T-helper 1 cell (primary cell): ENCODE measurements around the gene MYO5B.
A peak's percentile ranks its signal among the peaks of the same experiment; 100 is the strongest.

Experiments
- DNase-seq, 5 donors: peaks; one replicate each; pipeline ENCODE4 v3.0.0-alpha.2; 2012 to 2020

The MYO5B gene

DNA sequence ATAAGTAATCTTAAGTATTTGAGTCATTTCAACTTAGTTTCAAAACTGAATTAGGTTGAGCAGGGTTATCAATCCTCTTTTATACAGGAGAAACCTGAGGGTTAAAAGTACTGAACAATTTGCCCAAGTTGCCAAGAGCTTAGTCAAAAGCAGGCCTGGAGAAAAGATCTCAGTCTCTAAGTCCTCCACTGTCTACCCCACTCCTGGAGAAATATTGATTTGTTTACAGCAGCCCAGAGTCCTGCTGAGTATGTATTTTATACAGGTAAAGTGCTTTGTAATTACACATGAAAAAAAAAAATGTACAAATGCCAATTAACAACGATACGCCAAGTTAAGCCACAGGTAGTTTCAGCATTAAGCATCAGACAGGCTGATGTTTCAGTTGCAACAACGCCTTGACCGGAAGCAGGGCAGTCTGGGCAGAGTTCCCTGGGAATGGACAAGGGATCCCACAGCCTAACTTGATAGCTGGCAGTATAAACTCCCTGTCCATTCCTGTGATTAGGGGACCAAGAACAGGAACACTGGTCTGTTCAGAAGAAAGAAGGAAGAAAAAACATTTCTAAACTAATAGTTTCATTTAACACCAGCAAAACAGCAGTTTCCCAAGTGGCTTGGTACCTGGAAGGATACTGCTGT lies 132.9 kb downstream of the MYO5B start:
- DNase-seq: no peak

DNA sequence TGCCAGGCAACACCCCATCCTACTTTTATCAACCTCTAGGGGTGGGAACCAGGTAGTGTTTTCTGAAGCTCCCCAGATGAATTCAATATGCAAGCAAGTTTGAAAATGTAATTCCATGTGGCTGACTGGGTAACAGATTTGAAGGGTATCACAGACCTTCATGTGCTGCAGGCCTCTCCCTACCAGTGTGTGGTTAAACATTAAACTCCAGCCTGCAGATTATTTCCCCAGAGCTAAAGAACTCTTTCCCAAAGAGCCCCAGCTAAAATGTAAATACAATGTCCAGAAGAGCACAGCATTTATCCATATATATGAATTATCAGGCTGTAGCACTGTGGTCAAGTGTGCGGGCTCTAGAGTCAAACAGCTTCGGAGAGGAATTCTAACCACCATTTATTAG lies 134.1 kb downstream of the MYO5B start:
- no peak for DNase-seq

GRCh38 chr18:50058731-50059130 lies 136.2 kb downstream of the MYO5B start:
- DNase-seq: no peak

- no peak for DNase-seq
These were observed 137.9 kb downstream of the MYO5B start for GRCh38 chr18:50057009-50057408.

DNA sequence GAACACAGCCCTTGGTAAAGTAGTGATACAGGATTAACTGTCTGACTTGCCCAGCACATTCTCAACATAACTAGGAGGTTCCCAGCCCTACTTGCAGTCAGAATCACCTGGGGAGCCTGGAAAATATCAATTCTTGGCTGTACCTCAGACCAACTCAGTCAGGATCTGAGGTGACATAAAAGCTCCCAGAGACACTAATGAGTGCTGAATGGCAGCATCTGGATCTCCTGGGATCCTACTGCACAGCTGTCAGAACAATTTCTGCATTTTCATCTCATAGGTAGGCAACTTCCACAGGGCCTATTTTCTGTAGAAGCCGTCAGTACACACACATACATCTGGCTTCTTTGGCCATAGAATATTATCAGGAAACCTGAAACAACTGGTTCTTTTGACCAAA lies 138.8 kb downstream of the MYO5B start:
- DNase-seq: no peak

DNA sequence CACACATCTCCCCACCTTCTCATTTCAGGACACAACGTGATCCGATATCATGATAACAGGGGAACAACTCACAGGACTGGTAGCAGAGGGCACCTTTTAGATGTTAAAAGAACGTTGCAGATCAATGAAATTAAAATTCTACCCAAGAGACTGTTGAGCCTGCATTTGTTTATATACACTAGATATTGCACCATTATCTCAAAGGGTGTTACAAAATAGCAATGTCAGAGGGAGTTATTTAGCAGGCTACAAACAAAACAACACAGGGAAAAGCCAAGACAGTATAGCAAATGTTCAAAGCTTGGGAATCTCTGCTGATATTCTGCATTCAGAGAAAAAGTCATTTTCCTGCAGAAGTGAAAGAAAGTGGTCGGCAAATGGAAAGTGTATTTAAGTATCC lies 139.5 kb downstream of the MYO5B start:
- no peak for DNase-seq

GRCh38 chr18:50053111-50053510 lies 141.8 kb downstream of the MYO5B start:
- DNase-seq: no peak

DNA sequence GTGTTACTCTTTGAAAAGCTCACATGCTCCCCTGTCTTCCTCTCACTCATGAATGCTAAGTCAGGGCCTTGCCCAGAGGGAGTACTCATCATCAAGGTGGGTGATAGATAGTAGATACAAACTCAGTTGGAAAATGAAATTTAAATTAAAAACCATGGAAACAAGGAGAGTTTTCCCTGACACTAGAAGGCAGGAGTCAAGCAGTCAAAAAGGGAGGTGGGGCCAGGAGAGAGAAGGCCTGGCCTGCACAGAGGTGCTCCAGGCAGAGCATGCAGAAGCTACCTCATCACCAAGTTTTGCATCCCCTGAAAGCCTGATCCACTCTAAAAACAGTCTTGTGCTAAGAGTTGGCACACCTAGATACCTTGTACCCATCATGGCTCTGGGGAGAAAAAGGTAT lies 143.7 kb downstream of the MYO5B start:
- no peak for DNase-seq

GRCh38 chr18:50045126-50045525 lies 149.8 kb downstream of the MYO5B start:
- no peak for DNase-seq

DNA sequence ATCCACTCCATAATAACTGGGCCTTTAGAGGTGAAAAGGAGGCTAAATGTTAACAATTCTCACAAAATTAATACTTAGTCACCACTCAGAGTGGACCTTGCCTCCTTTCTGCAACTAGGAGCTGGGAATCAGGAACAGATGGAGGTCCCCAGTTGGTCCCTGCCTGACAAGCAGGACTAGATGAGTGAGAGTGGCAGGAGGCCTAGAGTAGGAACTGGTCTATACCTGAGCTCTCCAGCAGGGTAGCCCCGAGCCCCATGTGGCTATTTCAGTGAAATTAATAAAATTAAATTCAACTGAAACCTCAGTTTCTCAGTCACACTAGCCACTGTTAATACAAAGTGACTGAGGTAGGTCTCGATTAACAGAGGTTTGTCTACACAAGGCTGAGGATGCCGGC lies 150.5 kb downstream of the MYO5B start:
- no peak for DNase-seq

GRCh38 chr18:50042611-50043010 lies 152.3 kb downstream of the MYO5B start:
- DNase-seq: no peak

GRCh38 chr18:50039746-50040145 lies 155.2 kb downstream of the MYO5B start:
- no peak for DNase-seq

DNA sequence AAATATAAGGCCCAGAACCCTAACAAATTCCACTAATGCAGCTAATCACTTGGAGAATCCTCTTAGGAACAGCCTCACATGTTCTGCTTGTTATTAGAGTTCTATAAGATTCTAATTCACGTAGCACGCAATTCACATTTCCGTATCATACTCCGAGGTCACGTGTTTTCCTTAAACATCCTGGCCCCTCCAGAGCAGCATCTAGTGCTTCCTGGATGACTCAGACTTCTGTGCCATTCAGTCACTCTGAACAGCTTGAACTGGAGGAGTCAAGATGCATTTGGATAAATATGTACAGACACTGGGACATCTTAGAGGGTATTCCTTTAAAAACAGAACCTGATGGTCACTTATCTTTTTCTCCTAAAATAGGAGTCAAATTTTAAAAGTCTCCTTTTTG lies 156.5 kb downstream of the MYO5B start:
- peak in 1 of 5 donors; percentile 44 for DNase-seq

DNA sequence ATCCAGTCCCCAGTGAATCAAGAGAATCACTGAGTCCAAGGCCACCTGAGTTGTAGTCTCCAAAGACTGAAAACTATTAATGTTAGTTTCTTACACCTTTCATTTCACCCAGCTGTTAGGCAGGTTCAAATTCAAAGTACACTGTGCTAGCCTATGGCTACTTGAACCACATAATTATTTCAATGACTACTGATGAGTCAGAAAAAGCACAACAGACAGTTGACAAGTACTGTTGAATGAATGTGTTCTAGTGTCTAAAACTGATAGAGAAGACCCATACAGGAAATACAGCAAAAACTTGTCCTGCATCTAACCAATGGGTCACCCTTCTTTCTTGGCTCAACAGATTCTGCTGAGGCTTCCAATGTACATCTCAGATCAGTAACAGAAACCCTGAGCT lies 160.9 kb downstream of the MYO5B start:
- DNase-seq: no peak

DNA sequence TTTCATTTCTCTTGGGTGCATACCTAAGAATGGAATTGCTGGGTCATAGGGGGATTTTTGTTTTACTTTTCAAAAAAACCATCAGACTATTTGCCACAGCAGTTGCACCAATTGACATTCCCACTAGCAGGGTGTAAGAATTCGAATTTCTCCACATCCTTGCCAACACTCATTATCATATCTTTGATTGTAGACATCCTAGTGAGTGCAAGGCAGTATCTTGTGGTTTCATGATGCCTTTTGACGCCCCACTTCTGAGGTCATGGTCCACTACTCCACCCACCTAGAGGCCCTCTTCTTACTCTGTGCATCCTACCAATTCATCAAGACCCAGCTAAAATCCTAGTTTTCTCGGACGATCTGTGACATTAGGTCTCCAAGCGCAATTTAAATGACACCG lies 161.9 kb downstream of the MYO5B start:
- DNase-seq: no peak

- no peak for DNase-seq
These were observed 164.8 kb downstream of the MYO5B start for GRCh38 chr18:50030146-50030545.

- no peak for DNase-seq
These were observed 167.0 kb downstream of the MYO5B start for GRCh38 chr18:50027996-50028395.

- no peak for DNase-seq
These were observed 170.5 kb downstream of the MYO5B start for GRCh38 chr18:50024466-50024865.

GRCh38 chr18:50022985-50023384 lies 172.0 kb downstream of the MYO5B start:
- no peak for DNase-seq

DNA sequence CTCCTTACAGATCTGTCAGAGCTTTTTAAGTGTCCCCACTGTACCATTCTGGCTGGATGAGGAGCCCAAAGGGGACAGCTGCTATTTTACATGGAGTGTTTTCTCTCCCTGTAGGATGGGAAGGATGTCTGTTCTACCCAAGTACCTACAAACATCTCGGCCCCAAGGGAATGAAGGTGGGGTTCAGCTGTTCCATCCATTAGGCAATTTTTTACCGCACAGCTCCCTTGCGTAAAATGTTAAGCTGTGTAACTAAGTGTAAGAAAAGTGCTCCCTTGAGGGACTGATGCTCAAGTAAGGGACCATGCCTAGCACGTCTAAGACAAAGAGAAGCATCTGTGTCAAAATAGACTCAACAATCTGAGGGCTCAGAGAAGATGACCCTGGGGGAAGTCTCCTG lies 180.3 kb downstream of the MYO5B start:
- DNase-seq: no peak

GRCh38 chr18:50013363-50014138 lies 181.4 kb downstream of the MYO5B start:
- no peak for DNase-seq

DNA sequence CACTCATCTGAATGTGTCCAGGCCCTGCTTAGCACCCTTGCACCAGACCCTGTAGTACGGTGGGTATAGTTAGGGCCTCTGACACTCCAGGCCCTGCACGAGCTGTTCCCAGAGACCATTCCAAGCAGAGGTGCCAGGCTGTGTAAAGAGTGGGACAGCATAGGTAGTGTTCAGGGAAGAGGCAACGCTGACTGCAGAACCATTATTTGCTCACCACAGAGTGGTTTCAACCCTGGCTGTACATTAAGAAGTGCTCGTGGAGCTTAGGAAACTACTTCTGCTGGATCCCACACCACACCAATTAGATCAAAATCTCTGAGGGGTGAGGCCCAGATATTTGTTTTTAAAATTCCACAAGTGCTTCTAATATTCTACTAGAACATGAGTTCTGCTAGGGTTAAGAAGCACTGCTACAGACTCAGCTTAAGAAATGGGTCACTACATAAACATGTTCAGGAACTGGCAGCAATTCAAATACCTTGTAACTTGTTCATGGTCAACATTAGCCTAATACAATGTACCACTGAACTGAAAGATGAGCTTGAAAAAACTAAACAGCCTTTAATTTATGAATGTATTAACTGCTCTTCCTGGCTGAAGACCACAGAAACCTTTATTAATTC lies 183.0 kb downstream of the MYO5B start:
- DNase-seq: no peak

DNA sequence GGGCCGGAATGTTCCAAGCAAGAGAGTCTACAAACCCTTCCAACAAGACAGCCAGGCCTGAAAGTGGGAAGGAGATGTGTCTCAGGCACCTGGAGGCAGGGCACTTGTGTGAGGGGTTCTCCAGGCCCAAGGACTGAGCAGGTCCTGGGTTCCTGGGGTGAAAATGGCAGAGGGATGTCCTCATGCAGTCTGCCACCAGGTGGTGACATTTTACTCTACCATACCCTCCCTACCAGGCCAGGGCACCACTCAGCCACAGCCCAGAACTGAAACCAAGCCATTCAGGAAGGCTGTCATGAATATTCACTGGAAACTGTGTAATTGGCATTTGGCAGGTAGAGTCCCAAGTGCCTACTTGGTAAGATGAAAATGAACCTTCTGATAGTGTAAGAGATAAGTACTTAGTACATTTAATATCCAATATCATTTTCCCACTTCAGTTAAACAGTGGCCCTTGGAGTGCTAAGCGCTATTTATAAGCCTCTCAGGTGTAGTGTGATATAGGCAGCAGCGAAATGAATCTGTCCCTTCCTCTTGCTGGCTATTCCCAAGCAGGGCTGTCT lies 185.1 kb downstream of the MYO5B start:
- peak in 3 of 5 donors; percentile 9 to 50 (median 10) for DNase-seq

DNA sequence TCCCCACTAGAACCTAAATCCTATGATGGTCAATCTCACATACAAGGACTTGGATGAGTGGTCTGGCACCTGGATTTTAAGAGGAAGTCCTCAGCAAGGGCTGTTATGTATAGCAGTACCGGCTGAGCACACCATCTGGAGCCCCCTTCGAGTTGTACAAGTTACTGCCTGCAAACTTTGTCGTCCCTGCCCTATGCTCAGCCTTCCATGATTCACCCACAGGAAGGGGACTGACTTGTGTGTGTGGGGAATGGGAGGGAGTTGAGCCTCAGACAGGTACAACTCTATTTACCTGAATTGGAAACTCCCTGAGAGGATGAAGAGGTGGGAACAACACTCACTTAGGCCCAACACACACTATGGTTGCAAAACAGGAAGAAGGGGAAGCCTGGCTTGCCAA lies 186.6 kb downstream of the MYO5B start:
- no peak for DNase-seq
